ENCODE results near the gene DLGAP4. TPM values are rescaled to one million over a fixed set of nuclear protein-coding genes. Genes with fewer than 3 reads are reported as not detected.

The DLGAP4 gene
- total RNA-seq, 1 experiment from 2014 or later, result 59.9 TPM

- no peak overlapping the region for H3K27ac ChIP-seq (ENCODE audit: low read depth, low read length, poor library complexity, severe bottlenecking)
- no peak for DNase-seq (ENCODE audit: low spot score)
- ChIA-PET CTCF (no interaction called here), POLR2A (ENCODE audit: low non-redundant PET) (no interaction called here)
- H3K4me3 ChIP-seq (ENCODE audit: low read depth, low read length, poor library complexity, severe bottlenecking), result no peak overlapping the region
- BruUV-seq (replicated peaks), result no TSS peak
- no peaks in the 10 kb centered on the region for H3K27me3 ChIP-seq (replicated peaks; ENCODE audit: insufficient read depth, low read depth, low read length, poor library complexity)
- TF ChIP-seq, protein P1, sequence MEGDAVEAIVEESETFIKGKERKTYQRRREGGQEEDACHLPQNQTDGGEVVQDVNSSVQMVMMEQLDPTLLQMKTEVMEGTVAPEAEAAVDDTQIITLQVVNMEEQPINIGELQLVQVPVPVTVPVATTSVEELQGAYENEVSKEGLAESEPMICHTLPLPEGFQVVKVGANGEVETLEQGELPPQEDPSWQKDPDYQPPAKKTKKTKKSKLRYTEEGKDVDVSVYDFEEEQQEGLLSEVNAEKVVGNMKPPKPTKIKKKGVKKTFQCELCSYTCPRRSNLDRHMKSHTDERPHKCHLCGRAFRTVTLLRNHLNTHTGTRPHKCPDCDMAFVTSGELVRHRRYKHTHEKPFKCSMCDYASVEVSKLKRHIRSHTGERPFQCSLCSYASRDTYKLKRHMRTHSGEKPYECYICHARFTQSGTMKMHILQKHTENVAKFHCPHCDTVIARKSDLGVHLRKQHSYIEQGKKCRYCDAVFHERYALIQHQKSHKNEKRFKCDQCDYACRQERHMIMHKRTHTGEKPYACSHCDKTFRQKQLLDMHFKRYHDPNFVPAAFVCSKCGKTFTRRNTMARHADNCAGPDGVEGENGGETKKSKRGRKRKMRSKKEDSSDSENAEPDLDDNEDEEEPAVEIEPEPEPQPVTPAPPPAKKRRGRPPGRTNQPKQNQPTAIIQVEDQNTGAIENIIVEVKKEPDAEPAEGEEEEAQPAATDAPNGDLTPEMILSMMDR (conservative IDR thresholded peaks at IDR 0.05; ENCODE audit: low read depth, low read length), result no peak
- no peak for TF ChIP-seq EZH2 (IDR thresholded peaks at IDR 0.05; ENCODE audit: borderline replicate concordance, low read depth, low read length, poor library complexity, severe bottlenecking)
- intact Hi-C loops (cut with micrococcal nuclease; ENCODE audit: unreplicated experiment), result no loop called here
- H3K9me3 ChIP-seq (ENCODE audit: low read depth, low read length, poor library complexity, severe bottlenecking), result no peaks in the 10 kb centered on the region
- H3K4me1 ChIP-seq (ENCODE audit: insufficient read depth, low read length, poor library complexity, severe bottlenecking), result peaks cover 2% of the 10 kb centered on the region
- H3K36me3 ChIP-seq (ENCODE audit: insufficient read depth, low read length, poor library complexity, severe bottlenecking), result no peaks in the 10 kb centered on the region
These were observed 28.4 kb downstream of the DLGAP4 start for GRCh38 chr20:36334281-36335205.

- ChIA-PET CTCF (no interaction called here), POLR2A (ENCODE audit: low non-redundant PET) (no interaction called here)
- Histone ChIP-seq H3K4me3 (ENCODE audit: low read depth, low read length, poor library complexity, severe bottlenecking) (no peak overlapping the region), H3K9me3 (ENCODE audit: low read depth, low read length, poor library complexity, severe bottlenecking) (no peaks in the 10 kb centered on the region), H3K27me3 (replicated peaks; ENCODE audit: insufficient read depth, low read depth, low read length, poor library complexity) (no peaks in the 10 kb centered on the region), H3K36me3 (ENCODE audit: insufficient read depth, low read length, poor library complexity, severe bottlenecking) (no peaks in the 10 kb centered on the region), H3K4me1 (ENCODE audit: insufficient read depth, low read length, poor library complexity, severe bottlenecking) (peaks cover 10% of the 10 kb centered on the region), H3K27ac (ENCODE audit: low read depth, low read length, poor library complexity, severe bottlenecking) (no peak overlapping the region)
- intact Hi-C loops (cut with micrococcal nuclease; ENCODE audit: unreplicated experiment), result no loop called here
- DNase-seq (ENCODE audit: low spot score), result no peak
- BruUV-seq (replicated peaks), result no TSS peak
- TF ChIP-seq, protein P1 (conservative IDR thresholded peaks at IDR 0.05; ENCODE audit: low read depth, low read length), result no peak
- no peak for TF ChIP-seq EZH2 (IDR thresholded peaks at IDR 0.05; ENCODE audit: borderline replicate concordance, low read depth, low read length, poor library complexity, severe bottlenecking)
These were observed 29.2 kb downstream of the DLGAP4 start for GRCh38 chr20:36335206-36335870.

DNA sequence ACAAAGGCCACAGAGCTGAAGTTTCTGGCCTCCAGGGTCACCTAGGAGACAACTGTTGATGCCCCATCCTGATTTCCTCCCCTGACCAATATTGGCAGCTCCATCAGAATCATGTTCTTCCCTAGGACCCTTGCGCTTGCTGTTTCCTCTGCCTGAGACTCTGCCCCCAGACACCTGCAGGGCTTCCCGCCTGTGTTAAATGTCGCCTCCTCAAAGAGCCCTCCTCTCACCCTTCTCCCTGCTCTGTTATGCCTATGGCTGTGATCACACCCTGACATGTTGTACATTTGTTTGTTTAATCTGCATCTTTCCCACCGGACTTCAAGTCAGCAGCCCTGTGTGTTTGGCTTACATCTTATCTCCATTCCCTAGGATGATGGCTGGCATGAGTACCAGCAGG is 30.1 kb downstream of the DLGAP4 start:
- ChIA-PET POLR2A (ENCODE audit: low non-redundant PET) (no interaction called here), CTCF (no interaction called here)
- Histone ChIP-seq H3K27ac (ENCODE audit: low read depth, low read length, poor library complexity, severe bottlenecking) (no peak overlapping the region), H3K9me3 (ENCODE audit: low read depth, low read length, poor library complexity, severe bottlenecking) (no peaks in the 10 kb centered on the region), H3K36me3 (ENCODE audit: insufficient read depth, low read length, poor library complexity, severe bottlenecking) (no peaks in the 10 kb centered on the region), H3K27me3 (replicated peaks; ENCODE audit: insufficient read depth, low read depth, low read length, poor library complexity) (no peaks in the 10 kb centered on the region), H3K4me1 (ENCODE audit: insufficient read depth, low read length, poor library complexity, severe bottlenecking) (peaks cover 14% of the 10 kb centered on the region), H3K4me3 (ENCODE audit: low read depth, low read length, poor library complexity, severe bottlenecking) (no peak overlapping the region)
- TF ChIP-seq EZH2 (IDR thresholded peaks at IDR 0.05; ENCODE audit: borderline replicate concordance, low read depth, low read length, poor library complexity, severe bottlenecking), result no peak
- intact Hi-C loops (cut with micrococcal nuclease; ENCODE audit: unreplicated experiment), result no loop called here
- BruUV-seq (replicated peaks), result no TSS peak
- DNase-seq (ENCODE audit: low spot score), result no peak

Measured in A673 (cell line).